Calu3 (cell line): Measurements from ENCODE around the gene MMP10. TPM values are rescaled to one million over a fixed set of nuclear protein-coding genes. Genes with fewer than 3 reads are reported as not detected.

Source experiments
- BruUV-seq: library from RNA; stranded (reverse); fragments of 400-500 nt; replicated peaks from 2 replicates; lab custom pipeline; 2021; lab: Mats Ljungman, UMichigan
- CTCF ChIA-PET: fragments of 300-600 bp; sonication (Branson Sonifier 250); formaldehyde crosslinking; loops from one replicate; lab custom pipeline; 2022; ENCODE audit warnings: antibody characterized with exemption; lab: Charles Lee
- DNase-seq: peaks from one replicate; pipeline ENCODE4 v3.0.0; 2022
- H3K27ac Mint-ChIP-seq: one replicate; pipeline ENCODE4 v1.8.0; 2022; ENCODE audit warnings: mixed read lengths; ENCODE audit not compliant: unreplicated experiment
- H3K27me3 Mint-ChIP-seq: one replicate; pipeline ENCODE4 v1.8.0; 2022; ENCODE audit warnings: mixed read lengths; ENCODE audit not compliant: unreplicated experiment
- H3K36me3 Mint-ChIP-seq: one replicate; pipeline ENCODE4 v1.8.0; 2022; ENCODE audit warnings: mild to moderate bottlenecking, moderate library complexity, mixed read lengths; ENCODE audit not compliant: insufficient read depth, unreplicated experiment
- H3K4me1 Mint-ChIP-seq: one replicate; pipeline ENCODE4 v1.8.0; 2022; ENCODE audit warnings: mild to moderate bottlenecking, low read depth, mixed read lengths; ENCODE audit not compliant: unreplicated experiment
- H3K4me3 Mint-ChIP-seq: one replicate; pipeline ENCODE4 v1.8.0; 2022; ENCODE audit warnings: mild to moderate bottlenecking, low read depth, moderate library complexity, mixed read lengths; ENCODE audit not compliant: unreplicated experiment
- H3K9me3 Mint-ChIP-seq: one replicate; pipeline ENCODE4 v1.8.0; 2022; ENCODE audit warnings: low read depth, mixed read lengths; ENCODE audit not compliant: unreplicated experiment
- intact Hi-C: fragments of 100-400 bp; cut with micrococcal nuclease; formaldehyde crosslinking; loops from one replicate; pipeline ENCODE4 v1.10.0; 2022; ENCODE audit not compliant: unreplicated experiment
- total RNA-seq: library from RNA; stranded (reverse); gene quantifications from 2 replicates; pipeline ENCODE4 v1.2.3, GENCODE V29; 2022
- TF ChIP-seq, protein P1 (sequence below): fragments of 200-600 bp; IDR thresholded peaks from one replicate; pipeline ENCODE4 v1.8.0; 2022; ENCODE audit warnings: antibody characterized with exemption; ENCODE audit not compliant: unreplicated experiment

The MMP10 gene
- total RNA-seq, 1 experiment from 2014 or later = not detected

DNA sequence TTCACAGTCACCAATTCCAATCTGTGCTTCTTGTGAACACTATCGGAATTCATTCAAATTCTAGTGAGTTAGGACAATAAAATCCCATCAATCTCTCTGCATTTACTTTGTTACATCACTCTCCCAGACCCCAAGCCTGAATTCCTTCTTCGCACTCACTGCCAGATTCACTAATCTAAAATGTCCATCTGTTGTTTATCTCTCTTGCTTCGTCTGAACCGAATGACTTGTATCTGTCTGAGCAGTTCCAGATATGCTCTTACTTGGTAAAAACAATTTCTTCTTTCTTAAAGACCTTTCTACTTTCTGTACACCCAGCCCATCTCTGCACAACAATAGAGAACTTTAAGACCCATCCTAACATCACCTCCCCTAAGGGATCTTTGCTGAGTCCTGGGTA, 7.0 kb downstream of the MMP10 start:
- Mint-ChIP-seq H3K9me3 (no peaks in the 10 kb centered on the region), H3K4me3 (no peak overlapping the region), H3K4me1 (no peaks in the 10 kb centered on the region), H3K27me3 (no peaks in the 10 kb centered on the region), H3K36me3 (no peaks in the 10 kb centered on the region), H3K27ac (no peak overlapping the region)
- TF ChIP-seq, protein P1, sequence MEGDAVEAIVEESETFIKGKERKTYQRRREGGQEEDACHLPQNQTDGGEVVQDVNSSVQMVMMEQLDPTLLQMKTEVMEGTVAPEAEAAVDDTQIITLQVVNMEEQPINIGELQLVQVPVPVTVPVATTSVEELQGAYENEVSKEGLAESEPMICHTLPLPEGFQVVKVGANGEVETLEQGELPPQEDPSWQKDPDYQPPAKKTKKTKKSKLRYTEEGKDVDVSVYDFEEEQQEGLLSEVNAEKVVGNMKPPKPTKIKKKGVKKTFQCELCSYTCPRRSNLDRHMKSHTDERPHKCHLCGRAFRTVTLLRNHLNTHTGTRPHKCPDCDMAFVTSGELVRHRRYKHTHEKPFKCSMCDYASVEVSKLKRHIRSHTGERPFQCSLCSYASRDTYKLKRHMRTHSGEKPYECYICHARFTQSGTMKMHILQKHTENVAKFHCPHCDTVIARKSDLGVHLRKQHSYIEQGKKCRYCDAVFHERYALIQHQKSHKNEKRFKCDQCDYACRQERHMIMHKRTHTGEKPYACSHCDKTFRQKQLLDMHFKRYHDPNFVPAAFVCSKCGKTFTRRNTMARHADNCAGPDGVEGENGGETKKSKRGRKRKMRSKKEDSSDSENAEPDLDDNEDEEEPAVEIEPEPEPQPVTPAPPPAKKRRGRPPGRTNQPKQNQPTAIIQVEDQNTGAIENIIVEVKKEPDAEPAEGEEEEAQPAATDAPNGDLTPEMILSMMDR = no peak
- intact Hi-C loops = no loop called here
- DNase-seq = no peak
- BruUV-seq = no TSS peak
- CTCF ChIA-PET = no interaction called here

DNA sequence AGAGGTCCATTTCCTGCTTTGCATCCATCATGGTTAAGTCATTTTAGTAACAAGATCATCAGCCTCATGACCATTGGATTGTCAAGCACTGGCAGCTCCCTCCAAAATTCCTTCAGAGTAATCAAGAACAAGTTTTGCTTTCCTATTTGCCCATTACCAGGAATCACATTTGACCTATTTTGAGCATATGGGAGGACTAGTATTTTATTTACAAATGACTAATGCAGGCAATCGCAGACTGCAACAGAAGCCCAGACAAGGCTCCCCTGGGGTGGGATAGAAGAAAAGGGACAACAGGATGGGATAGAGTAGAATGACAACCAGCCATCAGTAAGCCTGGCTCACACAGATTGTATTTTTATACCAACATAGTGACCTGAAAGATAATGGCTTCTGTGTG, 9.1 kb downstream of the MMP10 start:
- Mint-ChIP-seq H3K4me3 (no peak overlapping the region), H3K27ac (no peak overlapping the region)
- CTCF ChIA-PET = no interaction called here

DNA sequence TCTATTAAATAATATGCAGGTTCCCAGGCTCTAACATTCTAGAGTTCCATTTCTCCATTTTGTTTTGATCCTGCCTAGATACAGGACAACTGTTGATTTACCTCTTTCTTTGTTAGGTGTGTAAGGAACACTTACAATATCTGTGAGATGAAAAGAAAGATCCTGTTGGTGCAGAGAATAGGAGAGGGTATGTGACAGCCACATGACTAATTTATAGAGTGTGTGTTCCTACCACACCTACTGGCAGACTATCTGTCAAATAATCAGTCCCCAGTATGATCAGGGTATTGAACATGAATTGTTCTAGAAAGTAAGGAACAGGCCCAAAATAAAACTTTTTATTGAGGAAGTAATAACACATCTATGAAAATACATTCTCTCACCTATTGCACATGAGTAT, 10.2 kb downstream of the MMP10 start:
- Mint-ChIP-seq H3K36me3 (no peaks in the 10 kb centered on the region), H3K9me3 (no peaks in the 10 kb centered on the region), H3K27ac (no peak overlapping the region), H3K4me3 (no peak overlapping the region), H3K4me1 (no peaks in the 10 kb centered on the region), H3K27me3 (no peaks in the 10 kb centered on the region)
- CTCF ChIA-PET = no interaction called here
- intact Hi-C loops = no loop called here
- TF ChIP-seq, protein P1 = no peak
- no peak for DNase-seq
- BruUV-seq = no TSS peak

More for the DNA sequence above, 9.1 kb downstream of the MMP10 start:
- TF ChIP-seq, protein P1 = no peak
- BruUV-seq = no TSS peak
- H3K9me3 Mint-ChIP-seq = no peaks in the 10 kb centered on the region
- no peaks in the 10 kb centered on the region for H3K27me3 Mint-ChIP-seq
- no peak for DNase-seq
- no peaks in the 10 kb centered on the region for H3K36me3 Mint-ChIP-seq
- intact Hi-C loops = no loop called here
- H3K4me1 Mint-ChIP-seq = no peaks in the 10 kb centered on the region

DNA sequence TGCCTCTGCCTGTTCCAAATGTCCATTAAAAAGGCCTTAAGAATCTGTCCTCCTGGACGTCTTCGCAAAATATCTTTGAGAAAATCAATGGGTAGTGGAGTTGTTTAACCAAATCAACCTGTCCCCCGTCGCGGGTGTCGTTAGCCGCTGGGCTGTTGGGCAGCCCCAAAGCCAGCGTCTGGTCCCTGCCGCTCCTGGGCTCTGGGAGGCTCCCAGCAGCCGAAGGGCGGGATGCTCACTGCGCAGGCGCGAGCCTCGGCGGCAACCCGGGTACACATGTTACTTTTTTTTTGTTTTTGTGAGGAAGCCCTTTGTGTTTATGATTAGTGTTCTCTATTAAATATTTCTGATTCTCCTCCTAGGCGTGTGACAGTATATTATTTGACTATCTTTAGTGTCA, 12.6 kb downstream of the MMP10 start:
- Mint-ChIP-seq H3K4me1 (no peaks in the 10 kb centered on the region), H3K9me3 (no peaks in the 10 kb centered on the region), H3K27me3 (peaks cover 17% of the 10 kb centered on the region), H3K27ac (no peak overlapping the region), H3K4me3 (no peak overlapping the region), H3K36me3 (no peaks in the 10 kb centered on the region)
- intact Hi-C loops = no loop called here
- CTCF ChIA-PET = no interaction called here
- TF ChIP-seq, protein P1 = no peak
- no TSS peak for BruUV-seq
- DNase-seq = no peak
